ENCODE data around the gene KDM2B.

The KDM2B gene

GRCh38 chr12:121561009-121561395, 19.8 kb downstream of the KDM2B start:
- no peak for DNase-seq (ENCODE audit: low read depth in 2 of 2)

- no peak for DNase-seq (ENCODE audit: low read depth in 2 of 2)
Observed at GRCh38 chr12:121560392-121561008, 20.3 kb downstream of the KDM2B start.

- DNase-seq (ENCODE audit: low read depth in 2 of 2) = no peak
Observed at GRCh38 chr12:121558956-121559355, 21.9 kb downstream of the KDM2B start.

GRCh38 chr12:121550974-121551634, 29.7 kb downstream of the KDM2B start:
- DNase-seq (ENCODE audit: low read depth in 2 of 2) = no peak

- DNase-seq (ENCODE audit: low read depth in 2 of 2) = no peak
Observed at GRCh38 chr12:121549075-121549474, 31.7 kb downstream of the KDM2B start.

GRCh38 chr12:121545480-121545879, 35.3 kb downstream of the KDM2B start:
- no peak for DNase-seq (ENCODE audit: low read depth in 2 of 2)

GRCh38 chr12:121543786-121544185, 37.0 kb downstream of the KDM2B start:
- no peak for DNase-seq (ENCODE audit: low read depth in 2 of 2)

- no peak for DNase-seq (ENCODE audit: low read depth in 2 of 2)
Observed at GRCh38 chr12:121539908-121540307, 40.9 kb downstream of the KDM2B start.

GRCh38 chr12:121538699-121539061, 42.1 kb downstream of the KDM2B start:
- no peak for DNase-seq (ENCODE audit: low read depth in 2 of 2)

GRCh38 chr12:121537814-121538698, 42.8 kb downstream of the KDM2B start:
- DNase-seq (ENCODE audit: low read depth in 2 of 2) = no peak

GRCh38 chr12:121536899-121537813, 43.7 kb downstream of the KDM2B start:
- DNase-seq (ENCODE audit: low read depth in 2 of 2) = no peak

- DNase-seq (ENCODE audit: low read depth in 2 of 2) = peak in 1 of 2 donors; percentile 63
Observed at GRCh38 chr12:121536054-121536898, 44.5 kb downstream of the KDM2B start.

GRCh38 chr12:121535150-121536053, 45.4 kb downstream of the KDM2B start:
- no peak for DNase-seq (ENCODE audit: low read depth in 2 of 2)

- peak in 1 of 2 donors; percentile 52 for DNase-seq (ENCODE audit: low read depth in 2 of 2)
Observed at GRCh38 chr12:121534495-121535148, 46.2 kb downstream of the KDM2B start.

GRCh38 chr12:121533394-121534090, 47.3 kb downstream of the KDM2B start:
- no peak for DNase-seq (ENCODE audit: low read depth in 2 of 2)

GRCh38 chr12:121532503-121533393, 48.1 kb downstream of the KDM2B start:
- no peak for DNase-seq (ENCODE audit: low read depth in 2 of 2)

GRCh38 chr12:121531356-121531750, 49.5 kb downstream of the KDM2B start:
- no peak for DNase-seq (ENCODE audit: low read depth in 2 of 2)

All from activated CD8-positive, alpha-beta memory T cell treated with anti-CD3 and anti-CD28 coated beads for 4 hours (primary cell).